Muscle layer of colon (tissue), 2 donors: Measurements from ENCODE around the gene CDON.

Experiments
- H3K27ac ChIP-seq: one replicate; pipeline ENCODE4 v1.7.0; 2013; ENCODE audit warnings: low read depth, mild to moderate bottlenecking, low read length, moderate library complexity
- H3K27me3 ChIP-seq, 2 donors: one replicate each; pipeline ENCODE4 v1.7.0; 2013; ENCODE audit warnings: low read length in 2 of 2, mild to moderate bottlenecking in 2 of 2; ENCODE audit not compliant: insufficient read depth in 2 of 2, control insufficient read depth in 1 of 2
- H3K36me3 ChIP-seq: one replicate; pipeline ENCODE4 v1.7.0; 2013; ENCODE audit warnings: mild to moderate bottlenecking, low read length; ENCODE audit not compliant: insufficient read depth
- H3K4me1 ChIP-seq: one replicate; pipeline ENCODE4 v1.7.0; 2013; ENCODE audit warnings: mild to moderate bottlenecking, low read length; ENCODE audit not compliant: insufficient read depth
- H3K4me3 ChIP-seq, 2 donors: one replicate each; pipeline ENCODE4 v1.7.0; 2013; ENCODE audit warnings: low read length in 2 of 2, low read depth in 1 of 2, mild to moderate bottlenecking in 1 of 2, moderate library complexity in 1 of 2
- H3K9ac ChIP-seq: one replicate; pipeline ENCODE4 v1.7.0; 2013; ENCODE audit warnings: low read length
- H3K9me3 ChIP-seq: one replicate; pipeline ENCODE4 v1.7.0; 2013; ENCODE audit warnings: mild to moderate bottlenecking, low read length
- donor health status: abdominal sarcoma.
- donor health status: Adenocarcinoma of cecum.

The CDON gene

DNA sequence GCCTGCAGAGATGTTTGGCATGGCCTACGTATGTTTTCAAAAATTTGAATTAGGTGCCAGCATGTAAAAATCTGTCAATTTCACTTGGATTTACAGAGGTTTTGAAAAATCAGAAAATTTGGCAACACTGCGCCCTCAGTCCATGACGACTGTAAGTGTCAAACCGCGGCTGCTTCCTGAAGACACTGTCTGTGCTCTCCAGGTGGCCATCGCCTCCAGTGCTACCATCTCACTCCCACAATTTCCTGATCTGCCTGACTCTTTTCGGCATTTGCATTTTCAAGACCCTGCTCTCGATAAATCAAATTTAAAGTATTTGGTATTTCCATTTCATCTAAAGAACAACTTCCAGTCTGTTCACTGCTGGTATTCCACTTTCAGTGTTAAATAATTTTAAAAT, 82.2 kb downstream of the CDON start:
- Histone ChIP-seq H3K4me1 (no peaks in the 10 kb centered on the region), H3K36me3 (peaks cover 47% of the 10 kb centered on the region), H3K27me3 (no peaks in the 10 kb centered on the region), H3K27ac (no peak overlapping the region), H3K9ac (no peak overlapping the region), H3K4me3 (no peak overlapping the region), H3K9me3 (no peaks in the 10 kb centered on the region)

DNA sequence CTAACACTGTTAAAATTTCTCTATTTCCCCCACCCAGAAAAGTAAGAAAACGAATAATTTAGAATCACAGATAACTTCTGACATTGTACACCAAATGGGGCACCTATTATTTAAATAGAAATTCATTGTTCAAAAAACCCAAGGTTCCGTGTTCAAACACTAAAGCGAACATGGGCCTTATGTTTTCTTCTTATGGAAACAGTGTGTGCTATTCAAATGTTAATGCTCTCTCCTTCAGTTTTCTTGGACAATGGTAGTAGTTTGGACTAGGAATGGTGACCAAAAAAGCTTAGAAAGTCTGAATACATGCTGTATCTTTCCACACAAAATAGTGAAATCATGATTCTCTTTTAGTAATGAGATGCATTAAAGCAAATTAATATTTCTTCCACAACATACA, 83.2 kb downstream of the CDON start:
- Histone ChIP-seq H3K9ac (no peak overlapping the region), H3K36me3 (peaks cover 47% of the 10 kb centered on the region), H3K27me3 (no peaks in the 10 kb centered on the region), H3K4me1 (no peaks in the 10 kb centered on the region), H3K4me3 (no peak overlapping the region), H3K27ac (no peak overlapping the region), H3K9me3 (no peaks in the 10 kb centered on the region)

DNA sequence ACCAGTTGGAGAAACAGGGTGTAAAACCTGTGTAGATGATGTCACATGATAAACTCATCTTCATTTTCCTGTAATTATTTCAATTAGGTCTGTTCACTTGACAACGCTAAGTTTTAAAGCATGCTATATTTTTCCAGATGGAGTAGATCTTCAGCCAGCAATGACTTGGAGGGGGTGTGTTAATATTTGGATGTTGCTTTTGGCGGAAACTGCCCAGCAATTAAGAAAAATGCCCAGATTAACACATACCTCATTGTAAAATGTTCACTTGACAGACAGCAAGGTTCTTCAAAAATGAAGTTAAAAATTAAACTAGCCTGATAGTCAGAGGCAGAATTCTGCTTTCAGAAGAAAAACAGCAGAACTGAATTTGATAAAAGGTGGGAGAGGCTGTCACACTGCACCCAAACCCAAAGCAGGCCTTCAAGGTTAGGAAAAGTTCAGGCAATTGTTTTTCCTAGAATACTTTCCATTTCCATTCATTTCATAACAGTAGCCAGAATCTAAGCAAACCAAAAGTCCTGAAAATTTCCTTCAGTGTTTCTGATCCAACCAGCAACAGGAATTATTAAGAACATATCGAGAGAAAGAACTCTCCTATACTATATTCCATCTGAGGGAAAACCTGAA, 83.8 kb downstream of the CDON start:
- Histone ChIP-seq H3K36me3 (peaks cover 44% of the 10 kb centered on the region), H3K4me3 (no peak overlapping the region), H3K4me1 (no peaks in the 10 kb centered on the region), H3K27me3 (no peaks in the 10 kb centered on the region), H3K9ac (no peak overlapping the region), H3K9me3 (no peaks in the 10 kb centered on the region), H3K27ac (no peak overlapping the region)

DNA sequence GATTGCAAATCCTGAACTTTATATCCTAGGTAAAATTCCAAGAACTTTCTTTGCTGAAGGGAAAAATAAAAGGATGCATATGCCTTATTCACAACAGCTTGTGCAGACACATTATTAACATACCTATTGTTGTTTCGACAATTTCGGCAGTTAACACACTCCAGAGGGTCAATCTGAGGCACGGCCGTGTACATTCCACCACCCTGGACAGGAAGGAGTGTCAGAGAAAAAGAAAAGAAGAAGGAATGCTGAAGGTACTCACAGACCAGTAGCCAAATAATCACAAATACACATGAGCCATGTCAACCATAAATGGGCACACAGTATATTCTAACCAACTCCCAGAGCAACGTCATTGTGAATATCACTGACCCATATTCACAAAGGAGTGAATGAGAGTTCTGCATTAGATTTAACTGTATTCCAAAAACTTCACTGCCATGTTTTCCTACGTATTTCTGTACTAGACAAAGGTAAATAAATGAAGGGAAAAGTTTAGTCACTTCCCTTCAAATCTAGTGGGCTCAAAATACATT, 84.4 kb downstream of the CDON start:
- H3K4me1 ChIP-seq: no peaks in the 10 kb centered on the region
- no peaks in the 10 kb centered on the region for H3K27me3 ChIP-seq

DNA sequence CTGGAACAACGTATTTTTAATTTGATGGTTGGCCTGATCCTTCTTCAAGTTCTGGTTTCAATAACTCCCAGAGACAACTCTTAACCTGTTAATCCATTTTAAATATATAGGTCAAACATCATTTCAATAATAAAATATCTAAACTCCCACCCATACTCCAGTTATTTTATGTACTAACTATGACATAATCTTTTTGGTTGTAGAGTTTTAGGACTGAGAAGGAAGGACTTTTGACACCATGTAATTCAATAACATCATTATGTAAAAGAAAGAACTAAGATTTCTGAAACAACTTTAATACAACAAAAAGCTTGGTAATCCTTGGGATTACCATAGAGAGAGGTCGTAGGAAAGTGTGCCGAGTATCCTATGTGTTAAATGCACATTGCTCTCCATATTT, 85.3 kb downstream of the CDON start:
- no peaks in the 10 kb centered on the region for H3K27me3 ChIP-seq
- no peaks in the 10 kb centered on the region for H3K9me3 ChIP-seq
- peaks cover 29% of the 10 kb centered on the region for H3K36me3 ChIP-seq
- no peaks in the 10 kb centered on the region for H3K4me1 ChIP-seq
- H3K9ac ChIP-seq: no peak overlapping the region
- H3K27ac ChIP-seq: no peak overlapping the region
- H3K4me3 ChIP-seq: no peak overlapping the region

More for the DNA sequence above, 84.4 kb downstream of the CDON start:
- Histone ChIP-seq H3K4me3 (no peak overlapping the region), H3K36me3 (peaks cover 38% of the 10 kb centered on the region), H3K27ac (no peak overlapping the region), H3K9ac (no peak overlapping the region), H3K9me3 (no peaks in the 10 kb centered on the region)

DNA sequence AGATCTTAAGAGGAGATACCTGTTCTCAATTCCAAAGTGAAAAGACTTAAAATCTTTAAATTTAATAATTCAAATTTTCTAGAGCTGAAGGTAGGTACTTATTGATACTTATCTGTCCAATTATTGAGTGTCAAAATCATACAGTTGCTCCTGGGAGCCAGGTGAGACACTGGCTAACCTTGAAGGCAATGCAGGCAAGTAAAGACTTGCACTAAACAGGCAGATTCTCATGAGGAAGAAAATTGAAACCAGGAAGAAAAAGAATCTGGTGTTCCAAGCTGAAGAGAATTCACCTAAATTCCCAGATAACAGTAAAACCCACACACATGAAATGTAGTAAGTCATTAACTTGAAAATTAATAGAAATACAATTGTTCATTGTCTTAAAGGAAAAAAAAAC, 86.5 kb downstream of the CDON start:
- Histone ChIP-seq H3K9ac (no peak overlapping the region), H3K4me3 (no peak overlapping the region), H3K36me3 (peaks cover 24% of the 10 kb centered on the region), H3K4me1 (no peaks in the 10 kb centered on the region), H3K27ac (no peak overlapping the region), H3K27me3 (no peaks in the 10 kb centered on the region), H3K9me3 (no peaks in the 10 kb centered on the region)

DNA sequence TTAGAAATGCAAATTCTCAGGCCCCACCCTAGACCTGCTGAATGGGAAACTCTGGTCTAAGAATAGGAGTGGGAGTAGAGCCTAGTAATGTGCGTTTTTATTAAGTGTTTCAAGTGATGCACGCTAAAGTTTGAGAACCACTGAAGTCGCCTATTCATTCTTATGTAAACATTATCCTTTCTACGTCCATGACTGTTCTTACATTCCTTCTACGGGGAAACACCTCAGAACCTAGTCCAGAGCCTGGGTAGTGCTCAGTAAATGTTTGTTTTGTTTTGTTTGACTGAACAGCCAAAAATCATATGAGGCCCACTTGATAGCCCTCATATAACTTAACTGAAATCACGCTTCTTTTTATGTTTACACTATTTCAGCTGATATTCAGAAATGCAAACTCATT, 87.0 kb downstream of the CDON start:
- Histone ChIP-seq H3K9ac (no peak overlapping the region), H3K27ac (no peak overlapping the region)

DNA sequence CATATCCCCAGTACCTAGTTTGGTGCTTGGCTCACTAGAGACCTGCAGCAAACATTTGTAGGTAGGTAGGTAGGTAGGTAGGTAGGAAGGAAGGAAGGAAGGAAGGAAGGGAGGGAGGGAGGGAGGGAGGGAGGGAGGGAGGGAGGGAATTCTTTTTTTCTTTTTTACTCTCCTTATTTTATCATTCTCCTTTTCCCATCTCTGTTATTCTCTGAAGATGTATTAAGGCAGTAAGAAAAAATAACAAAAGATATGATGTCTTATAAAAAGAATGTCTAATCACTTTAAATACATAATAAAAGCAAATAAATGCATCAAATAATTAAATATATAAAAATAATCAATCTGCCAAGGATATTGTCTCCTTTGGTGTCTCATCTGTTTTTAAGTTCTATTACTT, 88.4 kb downstream of the CDON start:
- Histone ChIP-seq H3K36me3 (peaks cover 21% of the 10 kb centered on the region), H3K27me3 (no peaks in the 10 kb centered on the region), H3K4me3 (no peak overlapping the region), H3K9me3 (no peaks in the 10 kb centered on the region), H3K9ac (no peak overlapping the region), H3K27ac (no peak overlapping the region), H3K4me1 (no peaks in the 10 kb centered on the region)

More for the DNA sequence above, 87.0 kb downstream of the CDON start:
- H3K27me3 ChIP-seq: no peaks in the 10 kb centered on the region
- H3K9me3 ChIP-seq: no peaks in the 10 kb centered on the region
- no peak overlapping the region for H3K4me3 ChIP-seq
- H3K36me3 ChIP-seq: peaks cover 22% of the 10 kb centered on the region
- H3K4me1 ChIP-seq: no peaks in the 10 kb centered on the region

DNA sequence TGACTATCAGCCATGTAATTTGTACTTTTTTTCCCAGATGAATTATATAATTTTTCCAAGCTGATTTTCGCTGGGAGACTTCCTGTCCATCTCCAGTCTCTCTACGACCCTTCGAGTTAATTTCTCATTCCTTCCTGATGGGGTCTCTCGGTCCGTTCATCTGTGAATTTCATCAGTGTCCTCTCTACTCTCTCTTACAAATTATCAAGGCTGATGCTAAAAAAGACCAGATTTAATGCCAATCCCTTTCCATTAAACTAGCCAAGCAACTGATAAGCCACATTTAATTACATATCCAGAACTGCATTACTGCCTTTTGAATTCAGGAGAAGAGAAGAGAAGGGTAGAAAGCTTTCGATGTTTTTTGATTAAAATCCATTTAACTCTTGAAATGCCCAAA, 91.0 kb downstream of the CDON start:
- no peak overlapping the region for H3K27ac ChIP-seq
- no peaks in the 10 kb centered on the region for H3K9me3 ChIP-seq
- H3K4me3 ChIP-seq: no peak overlapping the region
- H3K27me3 ChIP-seq: no peaks in the 10 kb centered on the region
- H3K36me3 ChIP-seq: peaks cover 21% of the 10 kb centered on the region
- H3K9ac ChIP-seq: no peak overlapping the region
- no peaks in the 10 kb centered on the region for H3K4me1 ChIP-seq

DNA sequence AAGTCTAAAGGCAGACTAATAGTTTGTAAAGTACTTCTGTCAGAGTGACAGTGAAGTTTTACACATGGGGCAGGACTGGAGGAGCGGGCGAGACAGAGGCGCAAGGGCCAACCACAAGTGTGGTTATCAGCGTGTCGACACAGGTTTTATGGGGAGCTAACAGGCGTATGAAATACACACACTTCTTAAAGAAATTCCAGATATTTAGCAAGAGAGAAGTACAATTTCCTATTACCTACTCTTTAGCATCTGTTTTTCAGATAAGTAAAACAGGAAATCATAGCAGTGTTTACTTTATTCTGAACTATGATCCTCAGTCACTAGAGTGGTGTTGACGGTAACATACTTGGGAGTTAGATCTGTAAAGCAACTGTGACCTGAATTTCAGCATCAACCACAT, 94.3 kb downstream of the CDON start:
- H3K9ac ChIP-seq: no peak overlapping the region
- no peaks in the 10 kb centered on the region for H3K9me3 ChIP-seq
- no peak overlapping the region for H3K27ac ChIP-seq

DNA sequence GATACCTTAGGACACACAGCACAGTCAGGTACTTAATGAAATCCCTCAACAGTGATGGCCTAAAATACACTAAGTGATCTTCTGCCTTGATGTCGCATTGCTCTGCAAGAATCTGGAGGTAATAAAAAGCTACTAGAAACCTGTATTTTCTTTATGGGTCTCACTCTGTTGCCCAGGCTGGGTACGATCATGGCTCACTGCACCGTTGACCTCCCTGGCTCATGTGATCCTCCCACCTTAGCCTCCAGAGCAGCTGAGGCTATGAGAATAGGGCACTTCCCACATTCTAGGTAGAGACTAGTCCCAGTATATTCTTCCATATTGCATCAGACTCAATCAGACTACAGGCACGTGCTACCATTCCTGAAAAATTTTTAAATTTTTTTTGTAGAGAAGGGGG, 95.2 kb downstream of the CDON start:
- no peak overlapping the region for H3K27ac ChIP-seq
- H3K4me3 ChIP-seq: no peak overlapping the region
- H3K36me3 ChIP-seq: peaks cover 24% of the 10 kb centered on the region
- no peaks in the 10 kb centered on the region for H3K4me1 ChIP-seq
- no peaks in the 10 kb centered on the region for H3K27me3 ChIP-seq
- H3K9me3 ChIP-seq: no peaks in the 10 kb centered on the region
- no peak overlapping the region for H3K9ac ChIP-seq

More for the DNA sequence above, 94.3 kb downstream of the CDON start:
- no peaks in the 10 kb centered on the region for H3K4me1 ChIP-seq
- no peak overlapping the region for H3K4me3 ChIP-seq
- H3K27me3 ChIP-seq: no peaks in the 10 kb centered on the region
- H3K36me3 ChIP-seq: peaks cover 22% of the 10 kb centered on the region

DNA sequence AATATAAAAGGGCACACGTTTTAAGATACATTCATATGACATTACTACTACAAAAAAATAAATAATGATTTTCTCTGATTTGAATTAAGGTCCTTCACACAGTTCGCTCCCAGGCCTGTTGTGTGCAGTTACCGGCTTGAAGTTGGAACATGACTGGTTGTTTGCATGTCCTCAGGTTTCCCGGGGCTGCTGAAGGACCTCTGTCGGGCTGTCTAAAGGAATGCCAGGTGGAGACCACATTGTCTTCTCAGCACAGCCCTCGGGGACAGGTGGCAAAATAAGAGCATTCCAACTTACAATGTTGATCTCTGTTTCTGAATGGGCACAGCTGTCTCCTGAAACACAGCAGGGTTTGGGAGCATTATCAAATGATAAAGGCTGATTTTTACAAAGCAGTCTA, 101.9 kb downstream of the CDON start:
- Histone ChIP-seq H3K27me3 (no peaks in the 10 kb centered on the region), H3K9ac (no peak overlapping the region), H3K4me3 (no peak overlapping the region), H3K36me3 (peaks cover 57% of the 10 kb centered on the region), H3K4me1 (peaks cover 5% of the 10 kb centered on the region), H3K9me3 (no peaks in the 10 kb centered on the region), H3K27ac (no peak overlapping the region)
